Stomach (tissue), 9 donors: ENCODE data around the gene GRB10. TPM values are rescaled to one million over a fixed set of nuclear protein-coding genes. Genes with fewer than 3 reads are reported as not detected.
A peak's percentile ranks its signal among the peaks of the same experiment; 100 is the strongest.

Experiments
- DNase-seq, 2 donors: peaks; one replicate each; pipeline versions ENCODE4 v3.0.0 to v3.0.0-alpha.2; 2013 to 2019
- H3K27ac ChIP-seq, 5 donors: fragments of 200-600 bp in 4 of 5; sonication (generic) in 4 of 5; one replicate each; pipeline ENCODE4 v1.5.1; 2013 to 2019; ENCODE audit warnings: mild to moderate bottlenecking in 1 of 5, moderate library complexity in 1 of 5
- H3K27me3 ChIP-seq, 3 donors: fragments of 200-600 bp; sonication (generic); one replicate each; pipeline ENCODE4 v1.5.1; 2017 to 2019; ENCODE audit warnings: mixed run types in 1 of 3
- H3K36me3 ChIP-seq, 4 donors: fragments of 200-600 bp; sonication (generic); 1 replicate in 3 of 4; 2 replicates in 1 of 4; pipeline ENCODE4 v1.5.1; 2016 to 2019
- H3K4me1 ChIP-seq, 4 donors: fragments of 200-600 bp; sonication (generic); one replicate each; pipeline ENCODE4 v1.5.1; 2016 to 2019
- H3K4me3 ChIP-seq, 4 donors: fragments of 200-600 bp; sonication (generic) in 3 of 4; one replicate each; pipeline ENCODE4 v1.5.1; 2016 to 2019; ENCODE audit warnings: mild to moderate bottlenecking in 1 of 4
- H3K9me3 ChIP-seq, 4 donors: fragments of 200-600 bp; sonication (generic); one replicate each; pipeline ENCODE4 v1.5.1; 2016 to 2019
- EP300 ChIP-seq: sonication (generic); formaldehyde crosslinking; IDR thresholded peaks from one replicate; pipeline ENCODE4 v1.6.1; 2017; ENCODE audit warnings: antibody characterized with exemption
- POLR2A ChIP-seq, 4 donors: fragments of 450-650 bp; IDR thresholded peaks; one replicate each; pipeline ENCODE4 v1.6.1; 2016; ENCODE audit warnings: antibody characterized with exemption in 4 of 4, control low read depth in 2 of 4, mild to moderate bottlenecking in 1 of 4, moderate library complexity in 1 of 4
- POLR2AphosphoS5 ChIP-seq, 3 donors: sonication (generic); formaldehyde crosslinking; IDR thresholded peaks; one replicate each; pipeline ENCODE4 v1.6.1; 2016; ENCODE audit warnings: antibody characterized with exemption in 3 of 3
- WGBS, 5 donors: extraction: QIAGEN DNeasy Blood & Tissue Kit in 3 of 5; methylation state at CpG; one replicate each; pipeline versions ENCODE4 v1.1.5 to v1.1.7; 2013 to 2018; 5-methylcytosine and 5-hydroxymethylcytosine counted together
- intact Hi-C: fragments of 100-400 bp; cut with DNase I; formaldehyde crosslinking; loops from one replicate; pipeline ENCODE4 v1.15.1; 2023; ENCODE audit warnings: low total_unique reads
- polyA plus RNA-seq, 3 donors: library from polyadenylated mRNA; stranded (reverse); fragments of 200-250 nt; gene quantifications; one replicate each; pipeline ENCODE4 v1.2.3, GENCODE V29; 2013
- total RNA-seq, 5 donors: library from RNA; depleted of rRNA; stranded (reverse); fragments of >200 nt; gene quantifications; one replicate each; pipeline versions ENCODE4 v1.1.0 to v1.2.3, GENCODE V29; 2014 to 2016
- TF ChIP-seq, protein P1 (sequence below), 7 experiments: fragments of 450-650 bp in 4 of 7; fragments of 200-600 bp in 3 of 7; sonication (generic) in 3 of 7; IDR thresholded peaks; one replicate each; pipeline ENCODE4 v1.5.1; 2016 to 2019; ENCODE audit warnings: antibody characterized with exemption in 7 of 7, control low read depth in 2 of 7, mild to moderate bottlenecking in 1 of 7
- donor health status: healthy with polysubstance abuse.
- donor health status: Bipolar disorder and iron deficiency.
- donor health status: healthy.

The GRB10 gene
- total and polyA plus RNA-seq, 8 donors = 10.2 to 84.9 (median 49.6) TPM

DNA sequence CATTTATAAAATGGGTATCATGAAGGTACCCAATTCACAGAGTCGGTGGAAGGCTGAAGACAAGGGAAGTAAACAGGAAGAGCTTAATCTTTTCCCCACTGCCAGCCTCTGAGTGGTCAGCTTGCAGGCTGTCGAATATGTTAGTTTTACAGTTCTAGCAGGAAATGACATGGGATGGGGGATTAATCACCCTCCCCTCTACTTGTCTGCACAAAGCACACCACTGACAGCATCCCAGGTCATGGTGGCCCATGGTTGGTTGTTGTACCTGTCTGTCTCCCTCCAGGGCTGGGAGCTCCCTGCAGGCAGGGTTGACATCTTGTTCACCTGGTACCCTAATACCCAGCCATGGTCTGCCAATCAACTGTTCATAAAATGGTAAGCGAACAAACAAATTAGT is 55.6 kb downstream of the GRB10 start:
- intact Hi-C loops = no loop called here
- no peaks in the 10 kb centered on the region for H3K27me3 ChIP-seq
- no peak overlapping the region for H3K4me3 ChIP-seq
- peaks cover 6 to 59% (median 32%) of the 10 kb centered on the region in 4 donors for H3K4me1 ChIP-seq
- H3K9me3 ChIP-seq = no peaks in the 10 kb centered on the region
- H3K36me3 ChIP-seq = peaks cover 0 to 12% (median 3%) of the 10 kb centered on the region in 4 donors
- DNase-seq = no peak
- no peak for TF ChIP-seq POLR2A (IDR thresholded peaks at IDR 0.05)
- TF ChIP-seq, protein P1, sequence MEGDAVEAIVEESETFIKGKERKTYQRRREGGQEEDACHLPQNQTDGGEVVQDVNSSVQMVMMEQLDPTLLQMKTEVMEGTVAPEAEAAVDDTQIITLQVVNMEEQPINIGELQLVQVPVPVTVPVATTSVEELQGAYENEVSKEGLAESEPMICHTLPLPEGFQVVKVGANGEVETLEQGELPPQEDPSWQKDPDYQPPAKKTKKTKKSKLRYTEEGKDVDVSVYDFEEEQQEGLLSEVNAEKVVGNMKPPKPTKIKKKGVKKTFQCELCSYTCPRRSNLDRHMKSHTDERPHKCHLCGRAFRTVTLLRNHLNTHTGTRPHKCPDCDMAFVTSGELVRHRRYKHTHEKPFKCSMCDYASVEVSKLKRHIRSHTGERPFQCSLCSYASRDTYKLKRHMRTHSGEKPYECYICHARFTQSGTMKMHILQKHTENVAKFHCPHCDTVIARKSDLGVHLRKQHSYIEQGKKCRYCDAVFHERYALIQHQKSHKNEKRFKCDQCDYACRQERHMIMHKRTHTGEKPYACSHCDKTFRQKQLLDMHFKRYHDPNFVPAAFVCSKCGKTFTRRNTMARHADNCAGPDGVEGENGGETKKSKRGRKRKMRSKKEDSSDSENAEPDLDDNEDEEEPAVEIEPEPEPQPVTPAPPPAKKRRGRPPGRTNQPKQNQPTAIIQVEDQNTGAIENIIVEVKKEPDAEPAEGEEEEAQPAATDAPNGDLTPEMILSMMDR (IDR thresholded peaks at IDR 0.05) = no peak
- TF ChIP-seq POLR2AphosphoS5 (IDR thresholded peaks at IDR 0.05) = no peak
- no peak for TF ChIP-seq EP300
- 66 to 87% (median 79%) methylated on average over 3 of the region's 3 CpGs for WGBS, 5 donors
- H3K27ac ChIP-seq = no peak overlapping the region

DNA sequence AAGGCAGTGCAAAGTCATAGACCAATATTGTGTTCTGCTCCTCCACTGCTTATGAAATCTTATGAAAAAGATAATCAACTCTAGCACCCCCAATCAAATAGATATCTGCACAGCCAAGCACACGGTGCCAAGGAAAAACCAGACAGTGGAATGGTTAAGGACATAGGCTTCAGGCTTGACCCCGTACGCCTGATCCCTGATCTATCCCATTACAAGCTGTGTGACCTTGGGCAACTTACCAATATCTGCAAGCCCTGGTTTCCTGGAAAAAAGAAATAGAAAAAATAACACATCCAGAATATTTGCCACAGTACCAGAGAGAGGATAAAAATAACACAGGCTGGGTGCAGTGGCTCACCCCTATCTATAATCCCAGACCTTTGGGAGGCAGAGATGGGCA is 56.9 kb downstream of the GRB10 start:
- intact Hi-C loops = no loop called here
- no peak for DNase-seq
- Histone ChIP-seq H3K4me1 (peaks cover 6 to 61% (median 41%) of the 10 kb centered on the region in 4 donors), H3K27ac (peak overlapping the region in 1 of 5 donors; percentile 49), H3K27me3 (no peaks in the 10 kb centered on the region), H3K9me3 (no peaks in the 10 kb centered on the region), H3K4me3 (no peak overlapping the region), H3K36me3 (peaks cover 0 to 7% (median 0%) of the 10 kb centered on the region in 4 donors)
- WGBS, 5 donors = 55 to 73% (median 63%) methylated on average over 3 of the region's 3 CpGs
- TF ChIP-seq EP300 (no peak), POLR2AphosphoS5 (IDR thresholded peaks at IDR 0.05) (no peak), POLR2A (IDR thresholded peaks at IDR 0.05) (no peak)
- TF ChIP-seq, protein P1 (IDR thresholded peaks at IDR 0.05) = no peak

DNA sequence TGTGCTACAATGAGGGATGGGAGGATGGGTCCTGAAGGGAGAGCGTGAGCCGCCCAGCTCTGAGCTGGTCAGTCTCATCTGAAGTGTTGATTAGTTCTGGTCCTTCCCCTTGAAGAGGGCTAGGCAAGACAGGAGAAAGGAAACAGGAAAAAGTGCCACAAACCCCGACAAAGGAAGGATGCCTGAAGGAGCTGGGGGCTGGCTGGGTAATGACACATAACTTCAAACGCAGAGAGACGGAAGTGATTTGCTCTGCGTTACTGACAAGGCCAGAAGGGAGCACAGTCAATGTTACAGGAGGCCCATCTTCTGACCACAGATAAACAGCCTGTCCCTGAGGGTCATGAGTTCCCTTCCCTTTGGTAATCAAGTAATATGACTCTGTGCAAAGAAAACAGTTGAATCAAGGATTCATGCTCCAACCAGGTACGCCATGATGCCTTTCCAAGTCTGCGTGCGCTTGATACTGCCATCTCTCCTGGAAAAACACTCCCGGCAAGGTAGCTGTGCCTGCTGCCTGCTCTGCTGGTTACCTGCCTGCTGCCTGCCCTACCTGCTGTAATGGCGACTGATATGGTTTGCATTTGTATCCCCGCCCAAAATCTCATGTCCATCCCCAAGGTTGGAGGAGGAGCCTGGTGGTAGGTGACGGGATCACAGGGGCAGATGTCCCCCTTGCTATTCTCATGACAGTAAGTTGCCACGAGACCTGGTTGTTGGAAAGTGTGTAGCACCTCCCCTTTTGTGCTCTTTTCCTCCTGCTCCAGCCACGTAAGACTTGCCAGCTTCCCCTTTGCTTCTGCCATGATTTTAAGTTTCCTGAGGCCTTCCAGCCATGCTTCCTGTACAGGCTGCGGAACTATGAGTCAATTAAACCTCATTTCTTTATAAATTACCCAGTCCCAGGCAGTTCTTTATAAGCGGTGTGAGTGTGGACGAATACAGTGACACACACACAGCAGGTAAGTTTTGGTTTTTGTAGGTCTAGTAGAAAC is 57.9 kb downstream of the GRB10 start:
- TF ChIP-seq POLR2A (IDR thresholded peaks at IDR 0.05) (no peak), POLR2AphosphoS5 (IDR thresholded peaks at IDR 0.05) (no peak), EP300 (no peak)
- TF ChIP-seq, protein P1 (IDR thresholded peaks at IDR 0.05) = no peak
- Histone ChIP-seq H3K27ac (peak overlapping the region in 2 of 5 donors; percentile 49 to 61), H3K36me3 (peaks cover 0 to 7% (median 0%) of the 10 kb centered on the region in 4 donors), H3K27me3 (no peaks in the 10 kb centered on the region), H3K4me1 (peaks cover 14 to 62% (median 44%) of the 10 kb centered on the region in 4 donors), H3K9me3 (no peaks in the 10 kb centered on the region), H3K4me3 (no peak overlapping the region)
- DNase-seq = no peak
- intact Hi-C loops = no loop called here
- 86 to 92% (median 87%) methylated on average over 18 of the region's 18 CpGs for WGBS, 5 donors

DNA sequence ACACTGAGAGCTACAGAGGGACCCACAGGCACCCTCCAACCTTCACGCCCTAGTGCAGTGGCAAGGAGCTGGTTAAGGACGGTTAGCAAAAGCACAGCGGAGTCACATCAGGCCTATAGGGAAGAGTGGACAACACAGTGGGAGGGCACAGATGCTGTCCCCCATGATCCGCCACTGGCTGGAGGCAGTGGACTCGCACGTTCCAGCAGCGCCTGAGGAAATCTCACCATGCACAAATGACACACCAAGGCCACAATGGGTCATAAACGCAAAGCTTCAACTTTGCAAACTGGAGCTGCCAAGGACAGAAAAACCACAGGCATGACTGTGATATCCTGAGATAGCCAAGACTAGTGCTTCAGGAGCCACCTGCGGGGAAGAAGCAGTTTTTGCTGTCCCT is 58.8 kb downstream of the GRB10 start:
- WGBS, 5 donors = 91 to 95% (median 92%) methylated on average over 9 of the region's 9 CpGs
- intact Hi-C loops = no loop called here
- Histone ChIP-seq H3K4me1 (peaks cover 20 to 63% (median 51%) of the 10 kb centered on the region in 4 donors), H3K9me3 (no peaks in the 10 kb centered on the region), H3K36me3 (peaks cover 0 to 7% (median 0%) of the 10 kb centered on the region in 4 donors), H3K27ac (peak overlapping the region in 2 of 5 donors; percentile 49 to 61), H3K4me3 (no peak overlapping the region), H3K27me3 (no peaks in the 10 kb centered on the region)
- TF ChIP-seq EP300 (no peak), POLR2A (IDR thresholded peaks at IDR 0.05) (no peak), POLR2AphosphoS5 (IDR thresholded peaks at IDR 0.05) (no peak)
- TF ChIP-seq, protein P1 (IDR thresholded peaks at IDR 0.05) = no peak
- DNase-seq = no peak
